ENCODE data around the gene FTSJ3. TPM values are rescaled to one million over a fixed set of nuclear protein-coding genes. Genes with fewer than 3 reads are reported as not detected.
"Not testable (repeated sequence)": the region's sequence is repeated elsewhere in the genome, so short reads cannot be mapped to it uniquely, and the experiment has no call there.

Gene FTSJ3
- total RNA-seq, 1 experiment from 2014 or later: 68.9 TPM

- peaks cover 100% of the 10 kb centered on the region for H3K36me3 ChIP-seq
Measured at GRCh38 chr17:63809970-63810369, 17.5 kb downstream of the FTSJ3 start.

GRCh38 chr17:63805591-63805990 lies 21.9 kb downstream of the FTSJ3 start:
- H3K27ac ChIP-seq: no peak overlapping the region
- no peak for DNase-seq (ENCODE audit: low read depth in 1 of 2, low spot score in 2 of 2)
- no peaks in the 10 kb centered on the region for H3K4me1 ChIP-seq (replicated peaks)
- H3K9me3 ChIP-seq (replicated peaks): no peaks in the 10 kb centered on the region
- H3K36me3 ChIP-seq: peaks cover 97% of the 10 kb centered on the region
- no peaks in the 10 kb centered on the region for H3K27me3 ChIP-seq (replicated peaks)
- no peak overlapping the region for H3K4me3 ChIP-seq

More at GRCh38 chr17:63809970-63810369, 17.5 kb downstream of the FTSJ3 start:
- Histone ChIP-seq H3K4me1 (replicated peaks) (peaks cover 3% of the 10 kb centered on the region), H3K9me3 (replicated peaks) (no peaks in the 10 kb centered on the region), H3K4me3 (no peak overlapping the region), H3K27me3 (replicated peaks) (no peaks in the 10 kb centered on the region), H3K27ac (no peak overlapping the region)
- DNase-seq (ENCODE audit: low read depth in 1 of 2, low spot score in 2 of 2): no peak

GRCh38 chr17:63804328-63804727 lies 23.1 kb downstream of the FTSJ3 start:
- H3K27me3 ChIP-seq (replicated peaks): no peaks in the 10 kb centered on the region
- no peak overlapping the region for H3K4me3 ChIP-seq
- H3K9me3 ChIP-seq (replicated peaks): no peaks in the 10 kb centered on the region
- H3K27ac ChIP-seq: no peak overlapping the region
- DNase-seq (ENCODE audit: low read depth in 1 of 2, low spot score in 2 of 2): no peak
- H3K4me1 ChIP-seq (replicated peaks): no peaks in the 10 kb centered on the region
- peaks cover 97% of the 10 kb centered on the region for H3K36me3 ChIP-seq

- H3K4me3 ChIP-seq: no peak overlapping the region
- H3K27me3 ChIP-seq (replicated peaks): no peaks in the 10 kb centered on the region
- H3K36me3 ChIP-seq: peaks cover 97% of the 10 kb centered on the region
- H3K9me3 ChIP-seq (replicated peaks): no peaks in the 10 kb centered on the region
- no peaks in the 10 kb centered on the region for H3K4me1 ChIP-seq (replicated peaks)
- DNase-seq (ENCODE audit: low read depth in 1 of 2, low spot score in 2 of 2): no peak
- H3K27ac ChIP-seq: no peak overlapping the region
Measured at GRCh38 chr17:63800783-63801182, 26.7 kb downstream of the FTSJ3 start.

- no peak overlapping the region for H3K4me3 ChIP-seq
- no peak overlapping the region for H3K27ac ChIP-seq
- H3K4me1 ChIP-seq (replicated peaks): no peaks in the 10 kb centered on the region
- no peaks in the 10 kb centered on the region for H3K9me3 ChIP-seq (replicated peaks)
- DNase-seq (ENCODE audit: low read depth in 1 of 2, low spot score in 2 of 2): no peak
- peaks cover 98% of the 10 kb centered on the region for H3K36me3 ChIP-seq
- H3K27me3 ChIP-seq (replicated peaks): no peaks in the 10 kb centered on the region
Measured at GRCh38 chr17:63798572-63799106, 28.8 kb downstream of the FTSJ3 start.

GRCh38 chr17:63796375-63796774 lies 31.1 kb downstream of the FTSJ3 start:
- not testable (repeated sequence) for H3K4me3 ChIP-seq; DNase-seq (ENCODE audit: low read depth in 1 of 2, low spot score in 2 of 2)

GRCh38 chr17:63792055-63792729 lies 35.3 kb downstream of the FTSJ3 start:
- Histone ChIP-seq H3K36me3 (peaks cover 97% of the 10 kb centered on the region), H3K4me1 (replicated peaks) (no peaks in the 10 kb centered on the region), H3K27me3 (replicated peaks) (no peaks in the 10 kb centered on the region), H3K4me3 (no peak overlapping the region), H3K27ac (no peak overlapping the region), H3K9me3 (replicated peaks) (no peaks in the 10 kb centered on the region)
- DNase-seq (ENCODE audit: low read depth in 1 of 2, low spot score in 2 of 2): no peak

More at GRCh38 chr17:63796375-63796774, 31.1 kb downstream of the FTSJ3 start:
- H3K9me3 ChIP-seq (replicated peaks); H3K4me1 ChIP-seq (replicated peaks); H3K27ac ChIP-seq; H3K27me3 ChIP-seq (replicated peaks): not testable (repeated sequence)
- peaks cover 99% of the 10 kb centered on the region for H3K36me3 ChIP-seq

- Histone ChIP-seq H3K27ac (no peak overlapping the region), H3K36me3 (peaks cover 94% of the 10 kb centered on the region), H3K4me1 (replicated peaks) (peaks cover 3% of the 10 kb centered on the region), H3K9me3 (replicated peaks) (no peaks in the 10 kb centered on the region), H3K4me3 (no peak overlapping the region), H3K27me3 (replicated peaks) (no peaks in the 10 kb centered on the region)
- DNase-seq (ENCODE audit: low read depth in 1 of 2, low spot score in 2 of 2): no peak
Measured at GRCh38 chr17:63790057-63790456, 37.4 kb downstream of the FTSJ3 start.

GRCh38 chr17:63786971-63787711 lies 40.3 kb downstream of the FTSJ3 start:
- H3K36me3 ChIP-seq: peaks cover 95% of the 10 kb centered on the region

GRCh38 chr17:63786117-63786516 lies 41.3 kb downstream of the FTSJ3 start:
- no peak for DNase-seq (ENCODE audit: low read depth in 1 of 2, low spot score in 2 of 2)
- Histone ChIP-seq H3K36me3 (peaks cover 93% of the 10 kb centered on the region), H3K27ac (no peak overlapping the region)

More at GRCh38 chr17:63786971-63787711, 40.3 kb downstream of the FTSJ3 start:
- H3K9me3 ChIP-seq (replicated peaks): no peaks in the 10 kb centered on the region
- DNase-seq (ENCODE audit: low read depth in 1 of 2, low spot score in 2 of 2): no peak
- no peak overlapping the region for H3K4me3 ChIP-seq
- H3K4me1 ChIP-seq (replicated peaks): peaks cover 7% of the 10 kb centered on the region
- no peaks in the 10 kb centered on the region for H3K27me3 ChIP-seq (replicated peaks)
- H3K27ac ChIP-seq: no peak overlapping the region

GRCh38 chr17:63785556-63785955 lies 41.9 kb downstream of the FTSJ3 start:
- peak in 1 of 2 experiments; percentile 11 for DNase-seq (ENCODE audit: low read depth in 1 of 2, low spot score in 2 of 2)
- no peaks in the 10 kb centered on the region for H3K27me3 ChIP-seq (replicated peaks)
- no peaks in the 10 kb centered on the region for H3K9me3 ChIP-seq (replicated peaks)
- no peak overlapping the region for H3K4me3 ChIP-seq
- peaks cover 14% of the 10 kb centered on the region for H3K4me1 ChIP-seq (replicated peaks)
- no peak overlapping the region for H3K27ac ChIP-seq
- H3K36me3 ChIP-seq: peaks cover 93% of the 10 kb centered on the region

More at GRCh38 chr17:63786117-63786516, 41.3 kb downstream of the FTSJ3 start:
- Histone ChIP-seq H3K4me3 (no peak overlapping the region), H3K9me3 (replicated peaks) (no peaks in the 10 kb centered on the region), H3K4me1 (replicated peaks) (peaks cover 8% of the 10 kb centered on the region), H3K27me3 (replicated peaks) (no peaks in the 10 kb centered on the region)

GRCh38 chr17:63783522-63783921 lies 43.9 kb downstream of the FTSJ3 start:
- DNase-seq (ENCODE audit: low read depth in 1 of 2, low spot score in 2 of 2): no peak
- H3K27ac ChIP-seq: no peak overlapping the region
- H3K4me3 ChIP-seq: no peak overlapping the region
- H3K36me3 ChIP-seq: peaks cover 94% of the 10 kb centered on the region
- no peaks in the 10 kb centered on the region for H3K9me3 ChIP-seq (replicated peaks)
- no peaks in the 10 kb centered on the region for H3K27me3 ChIP-seq (replicated peaks)
- peaks cover 22% of the 10 kb centered on the region for H3K4me1 ChIP-seq (replicated peaks)

GRCh38 chr17:63780928-63781327 lies 46.5 kb downstream of the FTSJ3 start:
- Histone ChIP-seq H3K36me3 (peaks cover 93% of the 10 kb centered on the region), H3K4me1 (replicated peaks) (peaks cover 25% of the 10 kb centered on the region), H3K27ac (no peak overlapping the region), H3K27me3 (replicated peaks) (no peaks in the 10 kb centered on the region), H3K9me3 (replicated peaks) (no peaks in the 10 kb centered on the region), H3K4me3 (no peak overlapping the region)
- DNase-seq (ENCODE audit: low read depth in 1 of 2, low spot score in 2 of 2): no peak

GRCh38 chr17:63780507-63780906 lies 47.0 kb downstream of the FTSJ3 start:
- Histone ChIP-seq H3K4me1 (replicated peaks) (peaks cover 29% of the 10 kb centered on the region), H3K9me3 (replicated peaks) (no peaks in the 10 kb centered on the region), H3K27me3 (replicated peaks) (no peaks in the 10 kb centered on the region), H3K4me3 (no peak overlapping the region), H3K27ac (no peak overlapping the region), H3K36me3 (peaks cover 93% of the 10 kb centered on the region)
- DNase-seq (ENCODE audit: low read depth in 1 of 2, low spot score in 2 of 2): peak in 1 of 2 experiments; percentile 24
